Lung (tissue), 12 donors: ENCODE results near the gene PITRM1. TPM values are rescaled to one million over a fixed set of nuclear protein-coding genes. Genes with fewer than 3 reads are reported as not detected.

Experiments used
- ATAC-seq: fragments of 200-7000 bp; cut with Tn5 transposase; one replicate; pipeline ENCODE4 v1.9.1; 2020; ENCODE audit warnings: moderate number of reproducible peaks; ENCODE audit not compliant: insufficient read depth, low FRiP score
- DNase-seq, 3 donors: peaks; one replicate each; pipeline ENCODE4 v3.0.0-alpha.2; 2013 to 2017
- H3K27ac ChIP-seq, 2 donors: one replicate each; pipeline ENCODE4 v1.5.1; 2013; ENCODE audit warnings: mild to moderate bottlenecking in 2 of 2, moderate library complexity in 2 of 2, control low read depth in 1 of 2, inconsistent platforms in 1 of 2, low read depth in 1 of 2, low read length in 1 of 2
- H3K27me3 ChIP-seq, 3 donors: one replicate each; pipeline ENCODE4 v1.5.1; 2013; ENCODE audit warnings: low read length in 2 of 3; ENCODE audit not compliant: control insufficient read depth in 3 of 3, insufficient read depth in 3 of 3
- H3K36me3 ChIP-seq, 4 donors: one replicate each; pipeline ENCODE4 v1.5.1; 2013; ENCODE audit warnings: low read length in 4 of 4, mild to moderate bottlenecking in 1 of 4, moderate library complexity in 1 of 4; ENCODE audit not compliant: control insufficient read depth in 4 of 4, insufficient read depth in 4 of 4
- H3K4me1 ChIP-seq, 5 donors: one replicate each; pipeline ENCODE4 v1.5.1; 2013; ENCODE audit warnings: low read length in 5 of 5, mild to moderate bottlenecking in 2 of 5, moderate library complexity in 1 of 5; ENCODE audit not compliant: control insufficient read depth in 5 of 5, insufficient read depth in 5 of 5
- H3K4me3 ChIP-seq: one replicate; pipeline ENCODE4 v1.5.1; 2013; ENCODE audit warnings: mild to moderate bottlenecking, control low read depth, moderate library complexity
- H3K9ac ChIP-seq, 2 donors: one replicate each; pipeline ENCODE4 v1.5.1; 2013; ENCODE audit warnings: low read length in 2 of 2, control low read depth in 1 of 2; ENCODE audit not compliant: insufficient read depth in 1 of 2
- H3K9me3 ChIP-seq, 4 donors: one replicate each; pipeline ENCODE4 v1.5.1; 2013; ENCODE audit warnings: low read length in 3 of 4, mild to moderate bottlenecking in 1 of 4, moderate library complexity in 1 of 4; ENCODE audit not compliant: control insufficient read depth in 4 of 4, insufficient read depth in 3 of 4
- CTCF ChIP-seq: IDR thresholded peaks from 2 replicates; pipeline ENCODE4 v1.5.1; 2012; ENCODE audit warnings: mild to moderate bottlenecking; ENCODE audit errors: control extremely low read depth, extremely low read depth
- WGBS, 2 donors: extraction: QIAGEN DNeasy Blood & Tissue Kit; methylation state at CpG; one replicate each; pipeline ENCODE4 v1.1.7; 2013; 5-methylcytosine and 5-hydroxymethylcytosine counted together
- polyA plus RNA-seq, 2 donors: library from polyadenylated mRNA; stranded (reverse); fragments of 200-250 nt; gene quantifications; one replicate each; pipeline ENCODE4 v1.2.1, GENCODE V29; 2013
- total RNA-seq, 2 donors: library from RNA; depleted of rRNA in 1 of 2; stranded (reverse); fragments of >200 nt in 1 of 2; gene quantifications; one replicate each; pipeline ENCODE4 v1.2.1, GENCODE V29; 2014 to 2021
- donor health status: control.
- donor health status: control.
- donor health status: Bipolar disorder and iron deficiency.
- donor health status: healthy.
- donor health status: DM: yes; HTN: yes; CAD: no.

The PITRM1 gene
- total and polyA plus RNA-seq, 4 donors: 46.5 to 88.5 (median 60.7) TPM

- Histone ChIP-seq H3K4me1 (no peaks in the 10 kb centered on the region), H3K9ac (no peak overlapping the region), H3K27me3 (no peaks in the 10 kb centered on the region), H3K36me3 (peaks cover 30 to 62% (median 57%) of the 10 kb centered on the region in 4 donors), H3K27ac (no peak overlapping the region), H3K9me3 (no peaks in the 10 kb centered on the region), H3K4me3 (no peak overlapping the region)
- 96% methylated on average over 19 of the region's 19 CpGs for WGBS, 2 donors
- no peak for ATAC-seq
- TF ChIP-seq CTCF: no peak
- no peak for DNase-seq
These were observed 28.7 kb downstream of the PITRM1 start for GRCh38 chr10:3143791-3144434.

GRCh38 chr10:3143366-3143765, 29.2 kb downstream of the PITRM1 start:
- Histone ChIP-seq H3K4me1 (no peaks in the 10 kb centered on the region), H3K9ac (no peak overlapping the region), H3K9me3 (no peaks in the 10 kb centered on the region), H3K36me3 (peaks cover 30 to 65% (median 58%) of the 10 kb centered on the region in 4 donors), H3K4me3 (no peak overlapping the region), H3K27me3 (no peaks in the 10 kb centered on the region), H3K27ac (no peak overlapping the region)
- no peak for ATAC-seq
- WGBS, 2 donors: 96% methylated on average over 17 of the region's 17 CpGs
- TF ChIP-seq CTCF: no peak
- no peak for DNase-seq

GRCh38 chr10:3142146-3142875, 30.3 kb downstream of the PITRM1 start:
- 87 to 92% methylated on average over 14 of the region's 14 CpGs for WGBS, 2 donors
- H3K9me3 ChIP-seq: no peaks in the 10 kb centered on the region
- H3K27ac ChIP-seq: no peak overlapping the region
- ATAC-seq: no peak
- peaks cover 33 to 68% (median 60%) of the 10 kb centered on the region in 4 donors for H3K36me3 ChIP-seq
- H3K27me3 ChIP-seq: no peaks in the 10 kb centered on the region
- TF ChIP-seq CTCF: no peak
- H3K9ac ChIP-seq: no peak overlapping the region
- no peaks in the 10 kb centered on the region for H3K4me1 ChIP-seq
- no peak for DNase-seq
- H3K4me3 ChIP-seq: no peak overlapping the region
